GM10847 (cell line): Measurements from ENCODE around the gene CDON.

Experiments
- POLR2A ChIP-seq: IDR thresholded peaks from 2 replicates; pipeline ENCODE4 v1.6.1; 2011; ENCODE audit not compliant: insufficient read length; ENCODE audit errors: extremely low read depth

The CDON gene

DNA sequence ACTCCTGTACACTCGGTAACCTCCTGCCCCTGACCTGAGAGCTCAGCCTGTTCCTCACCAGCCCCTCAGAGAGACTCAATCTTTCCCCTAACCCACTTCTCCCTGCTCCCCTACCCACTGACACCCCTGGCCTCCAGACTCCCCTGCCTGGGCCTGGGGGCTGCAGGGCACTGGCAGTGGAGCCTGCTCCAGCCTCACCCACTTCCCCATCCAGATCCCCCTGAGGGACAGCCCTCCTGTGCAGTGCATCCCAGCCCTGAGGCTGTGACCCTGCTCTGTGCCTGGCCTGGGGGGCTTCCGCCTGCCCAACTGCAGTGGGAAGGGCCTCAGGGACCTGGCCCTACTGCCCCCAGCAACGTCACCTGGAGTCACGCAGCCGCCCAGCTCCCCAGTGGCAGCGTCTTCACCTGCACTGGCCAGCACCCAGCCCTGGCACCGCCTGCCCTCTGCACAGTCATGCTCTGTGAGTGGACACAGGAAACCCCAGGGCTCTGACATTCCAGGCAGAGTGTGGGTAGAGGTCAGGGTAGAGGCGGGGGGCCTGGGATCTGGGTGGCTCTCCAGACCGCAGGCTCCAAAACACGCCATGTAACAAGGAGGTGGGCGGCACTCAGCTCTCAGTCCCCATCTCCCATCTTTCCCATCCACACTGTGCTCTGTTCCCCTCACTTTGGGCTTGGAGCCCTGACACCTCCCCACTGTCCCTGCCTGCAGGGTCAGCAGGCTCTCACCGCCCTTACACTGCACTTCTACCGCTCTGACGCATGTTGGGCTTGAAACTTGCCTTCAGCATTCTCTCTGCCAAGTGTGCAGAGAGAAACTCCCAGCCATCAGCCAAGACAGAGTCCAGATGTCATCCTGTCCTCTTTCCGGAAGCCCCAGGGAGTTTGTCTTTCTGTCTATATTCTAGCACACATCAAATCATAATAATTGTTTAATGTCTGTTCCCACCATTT, 111.7 kb downstream of the CDON start:
- no peak for TF ChIP-seq POLR2A

DNA sequence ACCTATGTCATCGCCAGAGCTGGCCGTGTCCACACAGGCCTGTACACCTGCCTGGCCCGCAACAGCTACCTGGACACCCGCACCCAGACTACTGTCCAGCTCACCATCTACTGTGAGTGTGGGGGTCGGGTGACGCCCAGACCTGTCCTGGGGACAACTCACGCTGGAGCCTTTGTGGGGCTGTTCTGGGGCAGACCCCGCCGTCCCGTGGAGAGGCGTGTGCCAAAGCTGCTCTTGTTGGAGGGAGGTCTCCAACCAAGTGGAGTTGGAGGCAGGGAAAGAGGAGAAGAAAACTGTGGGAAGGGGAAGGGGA, 112.5 kb downstream of the CDON start:
- TF ChIP-seq POLR2A = no peak

DNA sequence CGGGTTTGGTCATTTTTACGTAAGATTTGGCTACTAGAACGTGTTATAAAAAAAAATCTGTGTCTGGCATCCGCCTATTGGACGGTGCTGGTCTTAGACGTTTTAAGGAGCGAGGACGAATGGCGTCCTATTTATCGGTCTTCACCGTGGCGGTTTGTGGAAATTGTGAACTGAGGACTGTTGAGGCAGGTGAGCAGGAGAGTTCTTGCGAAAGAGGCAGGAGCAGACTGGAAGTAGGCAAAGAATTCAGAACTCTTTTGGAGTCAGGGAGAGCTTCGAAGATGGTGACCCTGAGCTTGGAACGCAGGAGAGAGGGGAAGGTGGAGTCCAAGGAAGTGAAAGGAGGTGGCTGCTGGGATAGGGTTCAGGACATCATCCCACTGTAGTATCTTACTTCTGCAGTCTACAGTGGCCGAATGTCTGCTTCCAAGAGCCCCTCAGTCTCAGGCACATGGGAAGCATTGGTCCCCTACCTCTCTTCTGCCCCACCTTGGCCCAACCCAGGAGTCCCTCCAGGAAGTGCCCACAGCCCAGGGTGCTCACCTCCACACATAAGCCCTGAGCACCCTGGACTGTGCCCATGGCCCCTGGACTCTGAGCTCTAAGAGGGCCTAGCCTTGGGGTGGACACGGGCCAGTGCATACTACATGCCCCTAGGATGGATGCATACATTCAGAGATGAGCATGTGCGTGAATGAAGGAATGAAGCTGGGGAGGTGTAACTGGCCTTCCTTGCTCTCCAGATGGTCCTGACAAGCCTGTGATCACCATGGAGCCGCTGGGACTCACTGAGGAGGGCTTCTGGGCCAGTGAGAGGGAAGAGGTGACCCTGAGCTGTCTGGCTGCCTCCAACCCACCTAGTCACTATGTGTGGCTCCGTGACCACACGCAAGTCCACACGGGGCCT, 113.1 kb downstream of the CDON start:
- TF ChIP-seq POLR2A = no peak

DNA sequence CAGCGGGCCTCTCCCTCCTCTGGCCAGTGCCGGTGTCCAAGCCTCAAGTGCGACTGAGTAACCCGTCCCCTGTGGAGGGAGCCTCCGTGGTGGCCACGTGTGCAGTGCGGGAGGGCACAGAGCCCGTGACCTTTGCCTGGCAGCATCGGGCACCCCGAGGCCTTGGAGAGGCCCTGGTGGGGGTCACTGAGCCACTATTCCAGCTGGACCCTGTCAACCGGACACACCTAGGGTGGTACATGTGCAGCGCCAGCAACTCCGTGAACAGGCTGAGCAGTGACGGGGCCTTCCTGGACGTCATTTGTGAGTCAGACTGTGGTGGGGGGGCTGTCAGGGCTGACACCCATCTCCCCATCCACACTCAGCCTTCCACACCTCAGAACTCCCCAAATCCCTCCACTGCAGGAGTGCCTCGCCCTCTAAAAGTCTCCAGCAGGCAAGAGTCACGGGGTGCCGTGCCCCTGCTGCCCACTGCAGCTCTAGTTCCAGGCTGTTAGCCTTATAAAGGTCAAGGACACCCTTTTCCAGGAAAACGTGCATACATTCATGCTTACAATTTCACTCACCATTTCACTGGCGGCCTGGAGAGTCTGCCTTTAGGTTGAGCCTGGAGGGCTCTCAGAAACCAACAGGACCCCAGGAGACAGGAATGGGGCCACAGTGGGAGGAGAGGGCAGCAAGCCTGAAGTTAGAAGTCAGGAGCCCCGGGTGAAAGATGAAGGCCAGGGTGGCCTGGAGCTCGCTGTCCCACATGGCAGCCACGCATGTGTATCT, 114.2 kb downstream of the CDON start:
- TF ChIP-seq POLR2A = no peak

DNA sequence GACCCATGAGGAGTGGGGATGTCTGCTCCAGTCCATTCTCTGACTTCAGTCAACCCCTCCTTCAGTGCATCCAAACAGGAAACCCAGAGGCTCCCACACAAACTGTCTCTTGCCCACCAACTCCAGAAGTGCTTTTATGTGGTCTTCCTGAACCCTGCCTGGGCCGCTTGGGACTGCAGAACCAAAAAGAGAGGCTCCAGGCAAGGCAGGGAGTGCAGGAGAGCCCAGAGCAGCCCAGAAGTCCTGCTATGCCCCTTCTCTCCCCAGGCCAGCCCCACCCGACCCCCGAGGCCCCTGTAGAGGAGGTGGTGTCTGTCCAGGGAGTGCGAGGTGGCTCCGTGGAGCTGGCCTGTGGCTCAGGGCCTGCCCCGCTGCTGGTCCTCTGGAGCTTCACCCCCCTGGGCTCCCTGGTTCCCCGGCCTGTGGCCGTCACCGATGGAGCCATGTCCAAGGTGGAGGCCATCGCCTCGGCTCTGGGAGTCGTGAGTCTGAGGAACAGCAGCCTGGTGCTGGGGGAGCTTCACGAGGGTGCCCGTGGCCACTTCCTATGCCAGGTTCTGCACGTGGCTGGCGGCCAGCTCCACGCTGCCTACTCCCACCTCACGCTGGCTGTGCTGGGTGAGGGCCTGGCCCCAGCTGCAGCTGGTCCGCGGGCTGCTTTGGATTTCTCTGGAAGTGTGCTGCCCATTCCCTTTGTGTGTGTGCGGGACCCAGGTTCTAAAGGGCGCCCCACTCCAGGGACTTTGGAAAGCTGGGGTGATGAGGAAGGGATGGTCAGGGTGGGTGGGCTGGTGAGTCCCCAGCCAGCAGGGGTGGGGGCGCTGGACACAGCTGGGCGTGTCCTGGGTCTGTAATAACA, 115.0 kb downstream of the CDON start:
- TF ChIP-seq POLR2A = no peak

DNA sequence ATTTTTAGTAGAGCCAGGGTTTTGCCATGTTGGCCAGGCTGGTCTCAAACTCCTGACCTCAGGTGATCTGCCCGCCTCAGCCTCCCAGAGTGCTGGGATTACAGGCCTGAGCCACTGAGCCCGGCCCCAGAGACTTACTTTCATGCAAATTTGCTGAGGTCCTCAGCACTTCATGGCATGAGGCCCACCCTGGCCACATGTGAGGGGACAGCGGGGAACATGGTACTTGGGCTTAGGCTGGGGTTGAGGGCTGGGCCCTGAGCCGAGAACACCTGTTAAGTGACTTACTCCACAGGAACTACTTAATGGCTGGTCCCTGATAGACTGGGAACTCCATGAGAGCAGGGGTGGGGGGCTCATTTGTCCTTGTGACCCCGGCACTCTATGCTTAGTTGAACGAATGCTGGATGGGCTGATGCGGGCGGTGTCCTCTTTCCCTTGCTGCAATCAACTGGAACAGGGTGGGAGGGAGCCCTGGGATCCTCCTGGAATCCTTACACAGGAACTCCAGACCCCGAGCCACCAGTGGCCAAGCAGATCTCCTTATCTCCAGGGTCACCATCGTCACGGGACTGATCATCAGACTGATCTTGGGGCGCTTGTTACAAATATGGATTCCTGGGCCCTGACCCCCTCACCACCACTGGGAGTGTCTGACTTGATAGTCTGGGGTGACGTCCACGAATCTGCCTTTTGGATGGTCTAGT, 115.8 kb downstream of the CDON start:
- TF ChIP-seq POLR2A = no peak

DNA sequence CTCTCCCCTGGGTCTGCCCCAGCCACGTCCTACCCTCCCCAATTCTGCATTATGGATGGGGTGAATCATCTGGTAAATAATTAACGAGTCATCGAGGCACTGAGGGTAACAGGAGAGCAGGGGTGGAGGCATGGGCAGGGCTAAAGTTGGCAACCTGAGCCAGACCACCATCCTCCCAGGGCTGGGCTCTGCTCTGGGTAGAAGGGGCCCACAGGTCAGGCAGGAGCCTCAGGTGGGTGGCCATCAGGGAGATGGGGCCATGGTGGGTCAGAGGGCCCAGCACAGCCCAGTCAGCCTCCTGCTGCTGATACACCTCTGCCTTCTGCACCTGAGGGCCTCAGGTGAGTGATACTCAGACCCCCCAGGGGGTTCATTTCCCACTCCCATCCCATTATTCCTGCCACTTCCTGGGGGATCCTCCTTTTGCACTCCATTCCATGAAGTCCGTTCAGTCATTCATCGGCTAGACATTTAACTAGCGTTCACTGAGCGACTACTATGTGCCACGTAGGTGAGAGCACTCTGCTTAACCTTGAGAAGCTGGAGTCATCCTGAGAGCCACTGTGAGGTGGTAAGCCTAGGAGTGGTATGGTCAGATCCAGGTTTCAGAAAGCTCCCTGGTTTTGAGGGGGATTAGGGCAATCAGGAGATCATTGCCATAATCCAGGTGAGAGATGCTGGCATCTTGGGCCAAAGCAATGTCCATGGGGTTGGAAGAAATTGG, 116.7 kb downstream of the CDON start, which contains the start of gene VSIG10L2:
VSIG10L2 (plus strand) TSS at position 248 of the 724 bp plus-strand sequence; CDS start at position 260, 12 bp downstream.
- no peak for TF ChIP-seq POLR2A

DNA sequence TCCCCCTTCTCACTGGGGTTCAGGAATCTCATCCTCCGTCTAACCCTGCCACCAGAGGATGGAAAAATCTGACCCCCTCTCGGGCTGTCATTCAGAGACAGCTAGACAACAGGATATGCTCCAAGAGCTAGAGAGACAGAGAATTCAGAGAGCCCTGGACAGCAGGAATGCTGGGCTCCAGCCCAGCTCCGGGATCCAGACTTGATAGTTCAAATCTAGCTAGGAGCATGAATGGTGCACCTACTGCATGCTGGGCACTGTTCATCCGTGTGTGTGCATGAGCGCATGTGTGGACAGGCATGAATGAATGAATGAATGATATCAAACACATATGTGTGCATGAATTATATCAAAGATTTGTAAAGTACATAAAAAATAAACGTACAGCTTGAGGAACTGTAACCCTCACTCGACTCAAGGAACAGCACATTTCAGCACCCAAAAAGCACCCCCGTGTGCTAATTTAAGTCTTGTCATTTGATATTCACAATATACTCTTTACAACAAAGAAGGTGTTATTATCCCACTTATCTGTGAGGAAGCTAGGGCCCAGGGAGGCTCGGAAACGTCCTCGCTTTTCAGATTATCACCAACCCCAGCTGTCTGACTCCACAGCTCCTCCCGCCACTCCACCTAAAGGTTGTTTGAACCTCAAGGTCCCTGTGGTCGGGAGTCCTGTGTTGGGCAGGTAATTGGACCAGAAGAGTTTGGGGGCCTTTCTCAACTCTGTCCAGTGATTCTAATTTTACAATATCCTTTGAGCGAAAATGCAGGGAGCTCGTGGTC, 117.5 kb downstream of the CDON start:
- no peak for TF ChIP-seq POLR2A

DNA sequence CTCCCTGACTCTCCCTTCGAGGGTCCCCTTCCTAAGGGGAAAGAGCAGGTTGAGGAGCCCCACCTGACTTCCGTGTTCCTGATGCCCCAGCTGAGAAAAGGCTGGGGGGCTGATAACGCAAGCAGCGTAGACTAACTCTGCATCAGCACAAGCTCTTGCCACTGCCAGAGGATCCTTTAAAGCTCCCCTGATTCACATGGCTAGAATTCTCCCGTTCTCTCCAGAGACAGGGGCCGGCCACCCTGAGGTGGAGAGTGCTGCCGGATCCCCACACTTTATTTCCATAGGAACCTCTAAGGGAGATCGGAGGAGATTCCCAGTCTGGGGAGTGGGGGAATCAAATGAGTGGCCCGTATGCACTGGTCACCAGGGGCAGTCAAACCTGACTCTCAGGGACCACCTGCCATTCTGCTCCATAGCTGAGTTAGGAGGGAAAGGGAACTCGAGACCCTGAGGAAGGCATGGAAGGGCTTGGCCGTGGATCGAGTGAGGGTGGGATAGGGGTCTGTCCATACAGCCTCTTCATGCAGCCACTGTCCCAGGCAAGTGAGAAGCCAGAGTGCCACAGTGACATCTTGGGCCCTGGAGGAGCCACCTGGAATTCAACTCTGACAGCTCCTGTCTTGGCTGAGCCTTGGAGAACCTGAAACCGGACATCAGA, 118.2 kb downstream of the CDON start:
- no peak for TF ChIP-seq POLR2A

DNA sequence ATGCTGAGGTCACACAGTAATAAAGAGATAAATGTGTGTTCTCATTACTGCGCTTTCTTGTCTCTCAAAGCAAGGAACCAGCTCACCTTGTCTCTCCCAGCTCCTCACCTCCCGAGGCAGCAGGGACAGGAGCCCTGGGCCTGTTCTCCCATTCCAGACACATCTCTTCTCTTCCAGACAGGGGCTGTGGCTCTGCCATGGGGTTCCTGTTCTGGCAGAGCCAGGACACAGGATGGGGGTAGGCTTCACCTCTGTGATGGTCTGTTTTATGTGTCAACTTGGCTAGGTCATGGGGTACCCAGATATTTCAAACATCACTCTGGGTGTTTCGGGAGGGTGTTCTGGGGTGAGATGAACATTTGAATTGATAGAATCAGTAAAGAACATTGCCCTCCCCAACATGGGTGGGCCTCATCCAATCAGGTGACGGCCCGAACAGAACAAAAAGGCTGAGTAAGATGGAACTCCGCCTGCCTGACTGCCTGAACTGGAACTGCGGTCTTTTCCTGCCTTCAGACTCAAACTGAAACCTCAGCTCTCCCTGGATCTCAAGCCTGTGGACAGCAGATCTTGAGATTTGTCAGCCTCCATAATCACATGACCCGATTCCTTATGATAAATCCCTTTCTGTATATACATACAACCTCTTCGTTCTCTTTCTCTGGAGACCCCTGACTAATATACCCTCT, 118.9 kb downstream of the CDON start:
- no peak for TF ChIP-seq POLR2A

DNA sequence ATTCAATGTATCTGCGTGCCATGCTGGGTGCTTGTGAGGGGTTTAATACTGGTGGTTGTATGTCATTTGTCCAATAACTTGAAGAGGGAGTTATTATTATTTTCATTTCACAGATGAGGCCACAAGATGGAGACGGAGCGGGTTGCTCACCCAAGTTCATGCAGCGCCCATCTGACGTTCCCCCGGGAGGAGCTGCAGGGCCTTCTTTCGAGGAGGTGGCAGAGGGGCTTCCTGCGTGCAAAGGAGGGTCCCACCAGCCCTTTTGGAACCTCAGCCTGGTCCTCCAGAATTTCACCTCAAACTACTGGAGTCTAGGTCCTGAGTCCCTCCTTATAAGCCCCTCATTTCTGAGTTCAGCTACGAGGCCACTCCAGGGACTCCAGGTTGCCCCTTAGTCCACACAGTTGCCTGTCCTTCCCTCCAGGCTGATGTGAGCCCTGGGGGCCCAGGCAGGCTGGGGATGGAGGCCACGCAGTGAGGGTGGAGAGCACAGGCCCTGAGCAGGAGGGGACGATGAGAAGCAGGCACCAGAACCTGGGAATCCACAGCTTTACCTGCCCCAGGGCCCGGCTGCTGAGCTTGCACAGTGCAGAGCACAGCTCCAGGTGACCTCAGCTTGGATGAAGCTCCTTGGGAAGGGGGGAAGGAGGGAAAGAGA, 119.8 kb downstream of the CDON start:
- TF ChIP-seq POLR2A = no peak
